SK-N-MC (cell line): ENCODE measurements around the gene DMBT1.

Source experiments
- DNase-seq: peaks from one replicate; pipeline ENCODE4 v3.0.0-alpha.2; 2011; ENCODE audit warnings: low read depth, low spot score
- H3K27ac ChIP-seq: fragments of 200-600 bp; sonication (generic); 2 replicates; pipeline ENCODE4 v1.5.1; 2016; ENCODE audit warnings: mixed run types
- H3K36me3 ChIP-seq: fragments of 200-600 bp; sonication (generic); 2 replicates; pipeline ENCODE4 v1.6.1; 2017; ENCODE audit warnings: antibody characterized with exemption, low read length, mixed read lengths; ENCODE audit not compliant: insufficient read depth
- H3K4me3 ChIP-seq: fragments of 200-600 bp; sonication (generic); 2 replicates; pipeline ENCODE4 v1.5.1; 2016
- H3K9ac ChIP-seq: fragments of 200-600 bp; sonication (generic); 2 replicates; pipeline ENCODE4 v1.8.0; 2017; ENCODE audit warnings: mixed run types, mixed read lengths; ENCODE audit not compliant: insufficient read length
- H3K9me3 ChIP-seq: fragments of 200-600 bp; sonication (generic); 2 replicates; pipeline ENCODE4 v1.6.1; 2017; ENCODE audit warnings: low read depth, mild to moderate bottlenecking, antibody characterized with exemption, low read length, moderate library complexity, mixed read lengths
- EZH2 ChIP-seq: fragments of 200-600 bp; sonication (generic); IDR thresholded peaks from one replicate; pipeline ENCODE4 v1.6.1; 2017; ENCODE audit warnings: antibody characterized with exemption
- FOXP2 ChIP-seq: optimal IDR thresholded peaks from 2 replicates; pipeline ENCODE3; 2011; ENCODE audit warnings: mild to moderate bottlenecking, moderate library complexity; ENCODE audit not compliant: insufficient read depth; ENCODE audit errors: extremely low read length, control extremely low read depth
- POLR2AphosphoS5 ChIP-seq: IDR thresholded peaks from 2 replicates; pipeline ENCODE4 v1.6.1; 2012; ENCODE audit warnings: mild to moderate bottlenecking, low read depth, low read length, borderline replicate concordance

Gene DMBT1

GRCh38 chr10:122659126-122659525, 98.6 kb downstream of the DMBT1 start:
- no peaks in the 10 kb centered on the region for H3K9me3 ChIP-seq
- no peak overlapping the region for H3K4me3 ChIP-seq
- DNase-seq: no peak
- no peak overlapping the region for H3K27ac ChIP-seq
- no peaks in the 10 kb centered on the region for H3K36me3 ChIP-seq
- TF ChIP-seq EZH2 (no peak), POLR2AphosphoS5 (no peak), FOXP2 (no peak)
- no peak overlapping the region for H3K9ac ChIP-seq

- H3K36me3 ChIP-seq: no peaks in the 10 kb centered on the region
- no peak overlapping the region for H3K9ac ChIP-seq
- no peaks in the 10 kb centered on the region for H3K9me3 ChIP-seq
- no peak for DNase-seq
- no peak overlapping the region for H3K27ac ChIP-seq
- no peak overlapping the region for H3K4me3 ChIP-seq
- no peak for TF ChIP-seq FOXP2
- no peak for TF ChIP-seq EZH2
- no peak for TF ChIP-seq POLR2AphosphoS5
These were observed 99.1 kb downstream of the DMBT1 start for GRCh38 chr10:122659651-122660050.

- H3K9ac ChIP-seq: no peak overlapping the region
- H3K4me3 ChIP-seq: no peak overlapping the region
- no peaks in the 10 kb centered on the region for H3K36me3 ChIP-seq
- H3K27ac ChIP-seq: no peak overlapping the region
- no peaks in the 10 kb centered on the region for H3K9me3 ChIP-seq
- TF ChIP-seq FOXP2 (no peak), POLR2AphosphoS5 (no peak), EZH2 (no peak)
- no peak for DNase-seq
These were observed 100.1 kb downstream of the DMBT1 start for GRCh38 chr10:122660696-122661095.

- Histone ChIP-seq H3K9me3 (no peaks in the 10 kb centered on the region), H3K36me3 (no peaks in the 10 kb centered on the region), H3K4me3 (no peak overlapping the region), H3K9ac (no peak overlapping the region), H3K27ac (no peak overlapping the region)
- TF ChIP-seq EZH2: no peak
- no peak for TF ChIP-seq POLR2AphosphoS5
- no peak for TF ChIP-seq FOXP2
- no peak for DNase-seq
These were observed 101.7 kb downstream of the DMBT1 start for GRCh38 chr10:122662231-122662630.

- H3K9ac ChIP-seq: no peak overlapping the region
- H3K27ac ChIP-seq: no peak overlapping the region
- H3K4me3 ChIP-seq: no peak overlapping the region
- no peaks in the 10 kb centered on the region for H3K9me3 ChIP-seq
- no peaks in the 10 kb centered on the region for H3K36me3 ChIP-seq
- TF ChIP-seq FOXP2 (no peak), POLR2AphosphoS5 (no peak), EZH2 (no peak)
- DNase-seq: no peak
These were observed 103.1 kb downstream of the DMBT1 start for GRCh38 chr10:122663516-122664130.

GRCh38 chr10:122664501-122664900, 103.9 kb downstream of the DMBT1 start:
- no peak for DNase-seq
- TF ChIP-seq EZH2: no peak
- TF ChIP-seq FOXP2: no peak
- no peak for TF ChIP-seq POLR2AphosphoS5
- no peak overlapping the region for H3K9ac ChIP-seq

GRCh38 chr10:122665329-122665860, 104.8 kb downstream of the DMBT1 start:
- no peak for DNase-seq
- no peak overlapping the region for H3K27ac ChIP-seq
- no peak overlapping the region for H3K9ac ChIP-seq
- TF ChIP-seq EZH2: no peak
- TF ChIP-seq POLR2AphosphoS5: no peak
- no peak for TF ChIP-seq FOXP2
- H3K9me3 ChIP-seq: no peaks in the 10 kb centered on the region
- no peaks in the 10 kb centered on the region for H3K36me3 ChIP-seq
- H3K4me3 ChIP-seq: no peak overlapping the region

More at GRCh38 chr10:122664501-122664900, 103.9 kb downstream of the DMBT1 start:
- no peak overlapping the region for H3K27ac ChIP-seq
- H3K36me3 ChIP-seq: no peaks in the 10 kb centered on the region
- no peak overlapping the region for H3K4me3 ChIP-seq
- H3K9me3 ChIP-seq: no peaks in the 10 kb centered on the region

- no peak for DNase-seq
- H3K4me3 ChIP-seq: no peak overlapping the region
- H3K9ac ChIP-seq: no peak overlapping the region
- no peaks in the 10 kb centered on the region for H3K9me3 ChIP-seq
- no peak overlapping the region for H3K27ac ChIP-seq
- TF ChIP-seq FOXP2 (no peak), POLR2AphosphoS5 (no peak)
- H3K36me3 ChIP-seq: no peaks in the 10 kb centered on the region
These were observed 105.4 kb downstream of the DMBT1 start for GRCh38 chr10:122665946-122666345.

GRCh38 chr10:122669045-122669444, 108.5 kb downstream of the DMBT1 start:
- Histone ChIP-seq H3K9ac (no peak overlapping the region), H3K36me3 (no peaks in the 10 kb centered on the region), H3K4me3 (no peak overlapping the region), H3K27ac (no peak overlapping the region), H3K9me3 (no peaks in the 10 kb centered on the region)
- TF ChIP-seq POLR2AphosphoS5: no peak
- TF ChIP-seq FOXP2: no peak
- no peak for TF ChIP-seq EZH2
- no peak for DNase-seq
